Measurements from ENCODE around the gene PER3.

Gene PER3

GRCh38 chr1:7770997-7771822 lies 12.9 kb upstream of the PER3 start, which contains the start of gene VAMP3:
Gene VAMP3 (plus strand): TSS chr1:7771296. CDS start chr1:7771384, 88 bp downstream.
- no peak for TF ChIP-seq CTCF (IDR thresholded peaks at IDR 0.05; ENCODE audit: extremely low read depth, insufficient read depth, missing control alignments)
- in situ Hi-C loops (cut with MboI; ENCODE audit: low pct_unique_long_range_greater_than_20kb, low sequenced_read_pairs, unreplicated experiment) = loop anchor here (25.0 kb wide), 1 partner anchor 109 kb away; no protein-coding TSS in a partner anchor
- peak; percentile 98 for DNase-seq (ENCODE audit: low spot score)

- no peak for TF ChIP-seq CTCF (IDR thresholded peaks at IDR 0.05; ENCODE audit: extremely low read depth, insufficient read depth, missing control alignments)
- in situ Hi-C loops (cut with MboI; ENCODE audit: low pct_unique_long_range_greater_than_20kb, low sequenced_read_pairs, unreplicated experiment) = loop anchor here (25.0 kb wide), 1 partner anchor 110 kb away; no protein-coding TSS in a partner anchor
- no peak for DNase-seq (ENCODE audit: low spot score)
Measured at GRCh38 chr1:7771823-7772299, 12.2 kb upstream of the PER3 start.

- in situ Hi-C loops (cut with MboI; ENCODE audit: low pct_unique_long_range_greater_than_20kb, low sequenced_read_pairs, unreplicated experiment) = no loop called here
- DNase-seq (ENCODE audit: low spot score) = no peak
- TF ChIP-seq CTCF (IDR thresholded peaks at IDR 0.05; ENCODE audit: extremely low read depth, insufficient read depth, missing control alignments) = no peak
Measured at GRCh38 chr1:7777591-7777990, 6.5 kb upstream of the PER3 start.

GRCh38 chr1:7778133-7778628 lies 5.9 kb upstream of the PER3 start:
- no peak for DNase-seq (ENCODE audit: low spot score)
- TF ChIP-seq CTCF (IDR thresholded peaks at IDR 0.05; ENCODE audit: extremely low read depth, insufficient read depth, missing control alignments) = no peak
- in situ Hi-C loops (cut with MboI; ENCODE audit: low pct_unique_long_range_greater_than_20kb, low sequenced_read_pairs, unreplicated experiment) = no loop called here

GRCh38 chr1:7780976-7781375 lies 3.1 kb upstream of the PER3 start:
- TF ChIP-seq CTCF (IDR thresholded peaks at IDR 0.05; ENCODE audit: extremely low read depth, insufficient read depth, missing control alignments) = no peak
- DNase-seq (ENCODE audit: low spot score) = no peak
- in situ Hi-C loops (cut with MboI; ENCODE audit: low pct_unique_long_range_greater_than_20kb, low sequenced_read_pairs, unreplicated experiment) = no loop called here

- no peak for DNase-seq (ENCODE audit: low spot score)
- TF ChIP-seq CTCF (IDR thresholded peaks at IDR 0.05; ENCODE audit: extremely low read depth, insufficient read depth, missing control alignments) = no peak
Measured at GRCh38 chr1:7781501-7781900, 2.6 kb upstream of the PER3 start.

More at GRCh38 chr1:7781501-7781900, 2.6 kb upstream of the PER3 start:
- in situ Hi-C loops (cut with MboI; ENCODE audit: low pct_unique_long_range_greater_than_20kb, low sequenced_read_pairs, unreplicated experiment) = no loop called here

Data from GM13977 (cell line).